HepG2 (cell line): ENCODE data around the gene HK3. TPM values are rescaled to one million over a fixed set of nuclear protein-coding genes. Genes with fewer than 3 reads are reported as not detected.

Experiments used
- ATF6 ChIP-seq: sonication (generic); formaldehyde crosslinking; conservative IDR thresholded peaks from 2 replicates; pipeline ENCODE4 v1.4.0; 2020; ENCODE audit warnings: missing genetic modification reagents
- ATF7 ChIP-seq, 2 experiments: fragments of 450-650 bp in 1 of 2; sonication (generic) in 1 of 2; formaldehyde crosslinking in 1 of 2; IDR thresholded peaks; 2 replicates each; pipeline versions ENCODE4 v1.4.0 to v1.6.1; 2016 to 2020; ENCODE audit warnings: antibody characterized with exemption in 1 of 2, mild to moderate bottlenecking in 1 of 2, missing genetic modification reagents in 1 of 2
- BHLHE40 ChIP-seq: IDR thresholded peaks from 2 replicates; pipeline ENCODE4 v1.6.1; 2011; ENCODE audit warnings: low read length, improper control_type of control experiment
- EEA1 ChIP-seq: sonication (generic); formaldehyde crosslinking; IDR thresholded peaks from 2 replicates; pipeline ENCODE4 v1.5.1; 2020; ENCODE audit warnings: mild to moderate bottlenecking, missing genetic modification reagents, borderline replicate concordance
- ELF4 ChIP-seq: sonication (generic); formaldehyde crosslinking; IDR thresholded peaks from 2 replicates; pipeline ENCODE4 v1.5.0; 2020; ENCODE audit warnings: missing genetic modification reagents, mild to moderate bottlenecking, moderate library complexity, borderline replicate concordance
- HIC2 ChIP-seq: sonication (generic); formaldehyde crosslinking; IDR thresholded peaks from 2 replicates; pipeline ENCODE4 v1.9.0; 2022; ENCODE audit warnings: low read depth, missing genetic modification reagents
- HNF4A ChIP-seq: sonication (generic); formaldehyde crosslinking; IDR thresholded peaks from 2 replicates; pipeline ENCODE4 v1.4.0; 2020; ENCODE audit warnings: missing genetic modification reagents
- IKZF1 ChIP-seq: fragments of 450-650 bp; IDR thresholded peaks from 2 replicates; pipeline ENCODE4 v1.7.1; 2016
- KMT2A ChIP-seq: sonication (generic); formaldehyde crosslinking; IDR thresholded peaks from 2 replicates; pipeline ENCODE4 v1.4.0; 2020; ENCODE audit warnings: missing genetic modification reagents
- ZBTB2 ChIP-seq: sonication (generic); formaldehyde crosslinking; IDR thresholded peaks from 2 replicates; pipeline ENCODE4 v1.8.0; 2022; ENCODE audit warnings: low read depth, missing genetic modification reagents
- ZBTB39 ChIP-seq: sonication (generic); formaldehyde crosslinking; IDR thresholded peaks from 2 replicates; pipeline ENCODE4 v1.5.0; 2020; ENCODE audit warnings: missing genetic modification reagents
- ZNF235 ChIP-seq: sonication (generic); formaldehyde crosslinking; IDR thresholded peaks from 2 replicates; pipeline ENCODE4 v1.8.1; 2023; ENCODE audit warnings: mild to moderate bottlenecking, missing genetic modification reagents, borderline replicate concordance
- ZNF335 ChIP-seq: sonication (generic); formaldehyde crosslinking; IDR thresholded peaks from 2 replicates; pipeline ENCODE4 v1.4.0; 2020; ENCODE audit warnings: missing genetic modification reagents
- ZNF33A ChIP-seq: sonication (generic); formaldehyde crosslinking; IDR thresholded peaks from 2 replicates; pipeline ENCODE4 v1.5.1; 2020; ENCODE audit warnings: missing genetic modification reagents, mild to moderate bottlenecking, moderate library complexity, borderline replicate concordance
- ZNF883 ChIP-seq: sonication (generic); formaldehyde crosslinking; IDR thresholded peaks from 2 replicates; pipeline ENCODE4 v1.5.1; 2020; ENCODE audit warnings: mild to moderate bottlenecking, missing genetic modification reagents; ENCODE audit errors: not compliant biosample characterization
- polyA plus RNA-seq, 8 experiments: library from polyadenylated mRNA; depleted of rRNA in 3 of 8; stranded (reverse) in 7 of 8; unstranded in 1 of 8; fragments of >200 nt; fragmentation: Illumina TruSeq in 4 of 8; extraction: Trizol in 4 of 8; gene quantifications; 2 replicates each; pipeline versions ENCODE4 v1.2.1 to v1.2.3, GENCODE V29; 2011 to 2016; ENCODE audit warnings: low read depth in 4 of 8, missing spikeins in 1 of 8, mixed read lengths in 1 of 8; ENCODE audit not compliant: insufficient read depth in 1 of 8
- total RNA-seq, 5 experiments: library from RNA; depleted of rRNA; stranded (reverse); fragments of >200 nt; fragmentation: Illumina TruSeq; extraction: Trizol; gene quantifications; 2 replicates each; pipeline ENCODE4 v1.2.3, GENCODE V29; 2016; ENCODE audit warnings: low read depth in 1 of 5
- TF ChIP-seq, protein P1 (sequence below): IDR thresholded peaks from 2 replicates; pipeline ENCODE4 v1.4.0; 2020; ENCODE audit warnings: mild to moderate bottlenecking, missing genetic modification reagents
- TF ChIP-seq, protein P2 (sequence below): sonication (generic); formaldehyde crosslinking; IDR thresholded peaks from 2 replicates; pipeline ENCODE4 v1.5.0; 2020; ENCODE audit warnings: missing genetic modification reagents, mild to moderate bottlenecking, borderline replicate concordance

The HK3 gene
- total and polyA plus RNA-seq, 2 of the 13 experiments (the other 11 are each of a cell fraction or from before 2014, with no cell fraction given) = not detected

- TF ChIP-seq, protein P1, sequence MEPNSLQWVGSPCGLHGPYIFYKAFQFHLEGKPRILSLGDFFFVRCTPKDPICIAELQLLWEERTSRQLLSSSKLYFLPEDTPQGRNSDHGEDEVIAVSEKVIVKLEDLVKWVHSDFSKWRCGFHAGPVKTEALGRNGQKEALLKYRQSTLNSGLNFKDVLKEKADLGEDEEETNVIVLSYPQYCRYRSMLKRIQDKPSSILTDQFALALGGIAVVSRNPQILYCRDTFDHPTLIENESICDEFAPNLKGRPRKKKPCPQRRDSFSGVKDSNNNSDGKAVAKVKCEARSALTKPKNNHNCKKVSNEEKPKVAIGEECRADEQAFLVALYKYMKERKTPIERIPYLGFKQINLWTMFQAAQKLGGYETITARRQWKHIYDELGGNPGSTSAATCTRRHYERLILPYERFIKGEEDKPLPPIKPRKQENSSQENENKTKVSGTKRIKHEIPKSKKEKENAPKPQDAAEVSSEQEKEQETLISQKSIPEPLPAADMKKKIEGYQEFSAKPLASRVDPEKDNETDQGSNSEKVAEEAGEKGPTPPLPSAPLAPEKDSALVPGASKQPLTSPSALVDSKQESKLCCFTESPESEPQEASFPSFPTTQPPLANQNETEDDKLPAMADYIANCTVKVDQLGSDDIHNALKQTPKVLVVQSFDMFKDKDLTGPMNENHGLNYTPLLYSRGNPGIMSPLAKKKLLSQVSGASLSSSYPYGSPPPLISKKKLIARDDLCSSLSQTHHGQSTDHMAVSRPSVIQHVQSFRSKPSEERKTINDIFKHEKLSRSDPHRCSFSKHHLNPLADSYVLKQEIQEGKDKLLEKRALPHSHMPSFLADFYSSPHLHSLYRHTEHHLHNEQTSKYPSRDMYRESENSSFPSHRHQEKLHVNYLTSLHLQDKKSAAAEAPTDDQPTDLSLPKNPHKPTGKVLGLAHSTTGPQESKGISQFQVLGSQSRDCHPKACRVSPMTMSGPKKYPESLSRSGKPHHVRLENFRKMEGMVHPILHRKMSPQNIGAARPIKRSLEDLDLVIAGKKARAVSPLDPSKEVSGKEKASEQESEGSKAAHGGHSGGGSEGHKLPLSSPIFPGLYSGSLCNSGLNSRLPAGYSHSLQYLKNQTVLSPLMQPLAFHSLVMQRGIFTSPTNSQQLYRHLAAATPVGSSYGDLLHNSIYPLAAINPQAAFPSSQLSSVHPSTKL (CRISPR knock-in tag) = peak; percentile 98
- peak; percentile 100 for TF ChIP-seq ZNF883 (CRISPR knock-in tag)
- TF ChIP-seq ZNF335 (CRISPR knock-in tag) = peak; percentile 98
- TF ChIP-seq HNF4A = peak; percentile 67
- TF ChIP-seq ZBTB2 (CRISPR knock-in tag) = peak; percentile 98
- peak; percentile 100 for TF ChIP-seq ATF6 (CRISPR knock-in tag)
- peak; percentile 99 for TF ChIP-seq ZBTB39 (CRISPR knock-in tag)
- peak; percentile 100 for TF ChIP-seq ELF4
- TF ChIP-seq ZNF235 (CRISPR knock-in tag) = peak; percentile 100
- TF ChIP-seq BHLHE40 = peak; percentile 82
- TF ChIP-seq HIC2 (CRISPR knock-in tag) = peak; percentile 95
- TF ChIP-seq ZNF33A (CRISPR knock-in tag) = peak; percentile 100
- TF ChIP-seq ATF7 (IDR thresholded peaks at IDR 0.05) = no peak
- peak; percentile 92 for TF ChIP-seq ATF7 (CRISPR knock-in tag; IDR thresholded peaks at IDR 0.05)
- TF ChIP-seq EEA1 = peak; percentile 100
- no peak for TF ChIP-seq IKZF1
- TF ChIP-seq, protein P2, sequence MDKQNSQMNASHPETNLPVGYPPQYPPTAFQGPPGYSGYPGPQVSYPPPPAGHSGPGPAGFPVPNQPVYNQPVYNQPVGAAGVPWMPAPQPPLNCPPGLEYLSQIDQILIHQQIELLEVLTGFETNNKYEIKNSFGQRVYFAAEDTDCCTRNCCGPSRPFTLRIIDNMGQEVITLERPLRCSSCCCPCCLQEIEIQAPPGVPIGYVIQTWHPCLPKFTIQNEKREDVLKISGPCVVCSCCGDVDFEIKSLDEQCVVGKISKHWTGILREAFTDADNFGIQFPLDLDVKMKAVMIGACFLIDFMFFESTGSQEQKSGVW (CRISPR knock-in tag) = peak; percentile 100
- peak; percentile 99 for TF ChIP-seq KMT2A
Measured at GRCh38 chr5:176837707-176838115, 61.4 kb downstream of the HK3 start (continued).
